Mesothelial cell of epicardium (in vitro differentiated cells): ENCODE measurements around the gene SETD1A. TPM values are rescaled to one million over a fixed set of nuclear protein-coding genes. Genes with fewer than 3 reads are reported as not detected.
"Not testable (repeated sequence)": the region's sequence is repeated elsewhere in the genome, so short reads cannot be mapped to it uniquely, and the experiment has no call there.

Experiments used
- DNase-seq, 2 experiments: peaks; one replicate each; pipeline ENCODE4 v3.0.0; 2021; ENCODE audit warnings: low spot score in 2 of 2; ENCODE audit not compliant: unreplicated experiment in 2 of 2
- H3K27ac Mint-ChIP-seq: 2 replicates; pipeline ENCODE4 v1.8.0; 2021; ENCODE audit warnings: mixed read lengths
- H3K27me3 Mint-ChIP-seq: 2 replicates; pipeline ENCODE4 v1.8.0; 2021; ENCODE audit warnings: low read depth, mixed read lengths
- H3K36me3 Mint-ChIP-seq: 2 replicates; pipeline ENCODE4 v1.8.0; 2021; ENCODE audit warnings: mixed read lengths
- H3K4me1 Mint-ChIP-seq: 2 replicates; pipeline ENCODE4 v1.8.0; 2021; ENCODE audit warnings: mixed read lengths
- H3K4me3 Mint-ChIP-seq: 2 replicates; pipeline ENCODE4 v1.8.0; 2021; ENCODE audit warnings: mild to moderate bottlenecking, moderate library complexity, mixed read lengths
- H3K9me3 Mint-ChIP-seq: 2 replicates; pipeline ENCODE4 v1.8.0; 2021; ENCODE audit warnings: mixed read lengths
- CTCF ChIP-seq: fragments of 200-600 bp; sonication (generic); IDR thresholded peaks from one replicate; pipeline ENCODE4 v1.5.0; 2021; ENCODE audit warnings: antibody characterized with exemption; ENCODE audit not compliant: unreplicated experiment
- total RNA-seq: library from RNA; stranded (reverse); gene quantifications from 3 replicates; pipeline ENCODE4 v1.2.1, GENCODE V29; 2021

SETD1A gene
- total RNA-seq, 1 donor from 2014 or later = 36.4 TPM

GRCh38 chr16:31009894-31010584 is 52.5 kb downstream of the SETD1A start:
- Mint-ChIP-seq H3K9me3 (no peaks in the 10 kb centered on the region), H3K27ac (no peak overlapping the region), H3K36me3 (no peaks in the 10 kb centered on the region), H3K4me3 (peak overlapping the region; percentile 60), H3K27me3 (peaks cover 80% of the 10 kb centered on the region), H3K4me1 (peaks cover 6% of the 10 kb centered on the region)
- TF ChIP-seq CTCF = no peak
- no peak for DNase-seq

- Mint-ChIP-seq H3K36me3 (no peaks in the 10 kb centered on the region), H3K4me1 (peaks cover 6% of the 10 kb centered on the region), H3K9me3 (no peaks in the 10 kb centered on the region), H3K27me3 (peaks cover 83% of the 10 kb centered on the region), H3K27ac (no peak within 1 kb of the TSS), H3K4me3 (peak within 1 kb of the TSS; percentile 66)
- DNase-seq = peak in 1 of 2 experiments; percentile 42
- TF ChIP-seq CTCF = no peak
Observed at GRCh38 chr16:31010585-31011325, 53.2 kb downstream of the SETD1A start, which contains the start of gene STX1B. TSS of gene STX1B (minus strand) at chr16:31010638. CDS start at chr16:31010396, 242 bp downstream.

- not testable (repeated sequence) for H3K36me3 Mint-ChIP-seq, DNase-seq, H3K4me1 Mint-ChIP-seq, H3K27ac Mint-ChIP-seq, H3K9me3 Mint-ChIP-seq
- Mint-ChIP-seq H3K27me3 (peaks cover 77% of the 10 kb centered on the region), H3K4me3 (peak overlapping the region; percentile 66)
Observed at GRCh38 chr16:31011815-31012214, 54.3 kb downstream of the SETD1A start.

GRCh38 chr16:31013292-31013691 is 55.7 kb downstream of the SETD1A start:
- peaks cover 67% of the 10 kb centered on the region for H3K27me3 Mint-ChIP-seq
- H3K36me3 Mint-ChIP-seq, DNase-seq, H3K4me1 Mint-ChIP-seq, H3K27ac Mint-ChIP-seq, H3K9me3 Mint-ChIP-seq, H3K4me3 Mint-ChIP-seq: not testable (repeated sequence)

- Mint-ChIP-seq H3K36me3 (no peaks in the 10 kb centered on the region), H3K27ac (no peak overlapping the region), H3K9me3 (no peaks in the 10 kb centered on the region), H3K4me1 (peaks cover 2% of the 10 kb centered on the region), H3K27me3 (peaks cover 44% of the 10 kb centered on the region), H3K4me3 (no peak overlapping the region)
- TF ChIP-seq CTCF = no peak
- no peak for DNase-seq
Observed at GRCh38 chr16:31016018-31016417, 58.5 kb downstream of the SETD1A start.

- H3K36me3 Mint-ChIP-seq, H3K4me3 Mint-ChIP-seq, DNase-seq, H3K9me3 Mint-ChIP-seq, H3K4me1 Mint-ChIP-seq, H3K27ac Mint-ChIP-seq: not testable (repeated sequence)
- peaks cover 27% of the 10 kb centered on the region for H3K27me3 Mint-ChIP-seq
Observed at GRCh38 chr16:31017756-31018155, 60.2 kb downstream of the SETD1A start.

GRCh38 chr16:31020536-31020935 is 63.0 kb downstream of the SETD1A start:
- Mint-ChIP-seq H3K36me3 (no peaks in the 10 kb centered on the region), H3K9me3 (no peaks in the 10 kb centered on the region), H3K4me3 (no peak overlapping the region), H3K27me3 (peaks cover 2% of the 10 kb centered on the region), H3K27ac (no peak overlapping the region), H3K4me1 (no peaks in the 10 kb centered on the region)
- TF ChIP-seq CTCF = no peak
- no peak for DNase-seq
